Esophagus squamous epithelium (tissue), 5 donors: ENCODE results near the gene DNAJC1. TPM values are rescaled to one million over a fixed set of nuclear protein-coding genes. Genes with fewer than 3 reads are reported as not detected.
A peak's percentile ranks its signal among the peaks of the same experiment; 100 is the strongest.

Experiments used
- DNase-seq: peaks from one replicate; lab custom pipeline; 2025; lab: John Stamatoyannopoulos, UW
- H3K27ac ChIP-seq, 4 donors: fragments of 200-600 bp; sonication (generic); one replicate each; pipeline ENCODE4 v1.5.1; 2016 to 2019; ENCODE audit warnings: mild to moderate bottlenecking in 1 of 4
- H3K27me3 ChIP-seq, 4 donors: fragments of 200-600 bp; sonication (generic); 1 replicate in 3 of 4; 2 replicates in 1 of 4; pipeline versions ENCODE4 v1.5.1 to v1.6.0; 2017 to 2021; ENCODE audit warnings: antibody characterized with exemption in 1 of 4
- H3K36me3 ChIP-seq, 3 donors: fragments of 200-600 bp; sonication (generic); one replicate each; pipeline ENCODE4 v1.5.1; 2016 to 2019
- H3K4me1 ChIP-seq, 3 donors: fragments of 200-600 bp; sonication (generic); one replicate each; pipeline ENCODE4 v1.5.1; 2017 to 2019
- H3K4me3 ChIP-seq, 4 donors: fragments of 200-600 bp; sonication (generic); 1 replicate in 3 of 4; 2 replicates in 1 of 4; pipeline ENCODE4 v1.5.1; 2016 to 2019; ENCODE audit warnings: mild to moderate bottlenecking in 2 of 4, moderate library complexity in 1 of 4
- H3K9me3 ChIP-seq, 3 donors: fragments of 200-600 bp; sonication (generic); one replicate each; pipeline ENCODE4 v1.5.1; 2016 to 2019
- CTCF ChIP-seq, 6 experiments: fragments of 450-650 bp in 4 of 6; fragments of 200-600 bp in 2 of 6; sonication (generic) in 2 of 6; IDR thresholded peaks; one replicate each; pipeline ENCODE4 v1.5.1; 2016 to 2019; ENCODE audit warnings: antibody characterized with exemption in 6 of 6, mild to moderate bottlenecking in 4 of 6, moderate library complexity in 4 of 6
- POLR2A ChIP-seq, 4 donors: fragments of 450-650 bp; IDR thresholded peaks; one replicate each; pipeline ENCODE4 v1.6.1; 2017; ENCODE audit warnings: antibody characterized with exemption in 4 of 4, mild to moderate bottlenecking in 4 of 4, moderate library complexity in 3 of 4
- WGBS, 2 donors: methylation state at CpG; one replicate each; pipeline ENCODE4 v1.1.5; 2018; 5-methylcytosine and 5-hydroxymethylcytosine counted together
- intact Hi-C: fragments of 100-400 bp; cut with DNase I; formaldehyde crosslinking; loops from one replicate; pipeline ENCODE4 v1.15.0; 2022
- total RNA-seq, 4 donors: library from RNA; depleted of rRNA; stranded (reverse); fragments of >200 nt; gene quantifications; one replicate each; pipeline ENCODE4 v1.1.0, GENCODE V29; 2016
- donor health status: DM: yes; HTN: yes; CAD: no.

Gene DNAJC1
- total RNA-seq, 4 donors from 2014 or later = 36.1 to 84.8 (median 43.6) TPM

- Histone ChIP-seq H3K36me3 (no peaks in the 10 kb centered on the region), H3K4me1 (peaks cover 0 to 10% (median 0%) of the 10 kb centered on the region in 3 donors), H3K4me3 (no peak overlapping the region), H3K27ac (no peak overlapping the region), H3K9me3 (peaks cover 0 to 2% (median 0%) of the 10 kb centered on the region in 3 donors), H3K27me3 (no peaks in the 10 kb centered on the region)
- TF ChIP-seq CTCF (IDR thresholded peaks at IDR 0.05) (no peak), POLR2A (IDR thresholded peaks at IDR 0.05) (no peak)
- intact Hi-C loops = loop anchor here (10.0 kb wide), 1 partner anchor 433 kb away; no protein-coding TSS in a partner anchor
- no peak for DNase-seq
- 88 to 92% methylated on average over 8 of the region's 8 CpGs for WGBS, 2 donors
Observed at GRCh38 chr10:21991785-21992184, 11.7 kb downstream of the DNAJC1 start.

GRCh38 chr10:21990449-21990848 is 13.1 kb downstream of the DNAJC1 start:
- intact Hi-C loops = loop anchor here (10.0 kb wide), 1 partner anchor 434 kb away; no protein-coding TSS in a partner anchor

GRCh38 chr10:21989453-21990154 is 13.9 kb downstream of the DNAJC1 start:
- H3K27ac ChIP-seq = peak overlapping the region in 1 of 4 donors; percentile 0

More at GRCh38 chr10:21990449-21990848, 13.1 kb downstream of the DNAJC1 start:
- Histone ChIP-seq H3K4me1 (peaks cover 0 to 10% (median 0%) of the 10 kb centered on the region in 3 donors), H3K27ac (no peak overlapping the region), H3K36me3 (no peaks in the 10 kb centered on the region), H3K9me3 (peaks cover 0 to 10% (median 0%) of the 10 kb centered on the region in 3 donors), H3K27me3 (no peaks in the 10 kb centered on the region), H3K4me3 (no peak overlapping the region)
- WGBS, 2 donors = 56 to 59% methylated on average over 1 of the region's 1 CpG
- TF ChIP-seq POLR2A (IDR thresholded peaks at IDR 0.05) (no peak), CTCF (IDR thresholded peaks at IDR 0.05) (no peak)
- DNase-seq = no peak

GRCh38 chr10:21985541-21985940 is 18.0 kb downstream of the DNAJC1 start:
- 71 to 100% methylated on average over 1 of the region's 1 CpG for WGBS, 2 donors
- TF ChIP-seq CTCF (IDR thresholded peaks at IDR 0.05) = no peak
- TF ChIP-seq POLR2A (IDR thresholded peaks at IDR 0.05) = no peak
- no peak for DNase-seq
- no peaks in the 10 kb centered on the region for H3K27me3 ChIP-seq
- no peak overlapping the region for H3K4me3 ChIP-seq
- H3K4me1 ChIP-seq = peaks cover 0 to 10% (median 0%) of the 10 kb centered on the region in 3 donors
- H3K36me3 ChIP-seq = no peaks in the 10 kb centered on the region
- intact Hi-C loops = no loop called here
- H3K27ac ChIP-seq = no peak overlapping the region
- peaks cover 0 to 10% (median 0%) of the 10 kb centered on the region in 3 donors for H3K9me3 ChIP-seq

More at GRCh38 chr10:21989453-21990154, 13.9 kb downstream of the DNAJC1 start:
- H3K36me3 ChIP-seq = no peaks in the 10 kb centered on the region
- intact Hi-C loops = loop anchor here (10.0 kb wide), 1 partner anchor 435 kb away; no protein-coding TSS in a partner anchor
- no peak overlapping the region for H3K4me3 ChIP-seq
- no peaks in the 10 kb centered on the region for H3K27me3 ChIP-seq
- H3K4me1 ChIP-seq = peaks cover 0 to 10% (median 0%) of the 10 kb centered on the region in 3 donors
- TF ChIP-seq CTCF (IDR thresholded peaks at IDR 0.05) (peak in 4 of 6 experiments; percentile 16 to 48 (median 29)), POLR2A (IDR thresholded peaks at IDR 0.05) (no peak)
- H3K9me3 ChIP-seq = peaks cover 0 to 10% (median 0%) of the 10 kb centered on the region in 3 donors
- DNase-seq = no peak
- WGBS, 2 donors = 45 to 54% methylated on average over 5 of the region's 5 CpGs

- Histone ChIP-seq H3K4me3 (no peak overlapping the region), H3K9me3 (peaks cover 0 to 1% (median 0%) of the 10 kb centered on the region in 3 donors), H3K4me1 (peaks cover 0 to 7% (median 4%) of the 10 kb centered on the region in 3 donors), H3K27me3 (no peaks in the 10 kb centered on the region), H3K27ac (no peak overlapping the region), H3K36me3 (no peaks in the 10 kb centered on the region)
- intact Hi-C loops = no loop called here
- WGBS, 2 donors = 91 to 95% methylated on average over 3 of the region's 3 CpGs
- no peak for DNase-seq
- TF ChIP-seq POLR2A (IDR thresholded peaks at IDR 0.05) = no peak
- TF ChIP-seq CTCF (IDR thresholded peaks at IDR 0.05) = no peak
Observed at GRCh38 chr10:21981118-21981517, 22.4 kb downstream of the DNAJC1 start.
